ENCODE measurements around the gene PPP1R8. TPM values are rescaled to one million over a fixed set of nuclear protein-coding genes. Genes with fewer than 3 reads are reported as not detected.

The PPP1R8 gene
- total RNA-seq, 1 experiment from 2014 or later, result 39.5 TPM

- no peaks in the 10 kb centered on the region for H3K4me1 Mint-ChIP-seq
- no peak overlapping the region for H3K27ac Mint-ChIP-seq
- no peak overlapping the region for H3K4me3 Mint-ChIP-seq
- ChIA-PET POLR2A (no interaction called here), CTCF (no interaction called here)
- ATAC-seq, result no peak
- H3K9me3 Mint-ChIP-seq, result no peaks in the 10 kb centered on the region
- H3K36me3 Mint-ChIP-seq, result peaks cover 11% of the 10 kb centered on the region; the same call in 1 of the 2 replicates
- no peaks in the 10 kb centered on the region for H3K27me3 Mint-ChIP-seq (ENCODE audit: low read depth)
- TF ChIP-seq ZNF317 (CRISPR knock-in tag; IDR thresholded peaks at IDR 0.05; ENCODE audit: borderline replicate concordance, low read depth) (no peak), E2F4 (CRISPR knock-in tag; IDR thresholded peaks at IDR 0.05; ENCODE audit: borderline replicate concordance, low read depth) (no peak), SP1 (CRISPR knock-in tag; conservative IDR thresholded peaks at IDR 0.05) (no peak), AR (CRISPR knock-in tag; IDR thresholded peaks at IDR 0.05) (no peak), AFF4 (CRISPR knock-in tag; IDR thresholded peaks at IDR 0.05; ENCODE audit: borderline replicate concordance) (no peak), RELA (CRISPR knock-in tag; IDR thresholded peaks at IDR 0.05; ENCODE audit: borderline replicate concordance) (no peak), ATF6 (CRISPR knock-in tag; IDR thresholded peaks at IDR 0.05) (no peak), ESRRA (CRISPR knock-in tag; IDR thresholded peaks at IDR 0.05; ENCODE audit: borderline replicate concordance) (no peak), HMGXB4 (CRISPR knock-in tag; IDR thresholded peaks at IDR 0.05) (no peak), ERG (CRISPR knock-in tag; IDR thresholded peaks at IDR 0.05) (no peak), ZNF219 (CRISPR knock-in tag; IDR thresholded peaks at IDR 0.05; ENCODE audit: borderline replicate concordance) (no peak), TEAD4 (CRISPR knock-in tag; IDR thresholded peaks at IDR 0.05) (no peak), ZNF121 (CRISPR knock-in tag; IDR thresholded peaks at IDR 0.05) (no peak)
- DNase-seq (ENCODE audit: low spot score), result no peak
Measured at GRCh38 chr1:27882543-27882903, 51.9 kb downstream of the PPP1R8 start.

All from WTC11 (cell line).